AG04450 (cell line): ENCODE measurements around the gene OGFRL1. TPM values are rescaled to one million over a fixed set of nuclear protein-coding genes. Genes with fewer than 3 reads are reported as not detected.

Experiments used
- CTCF ChIA-PET: fragments of 300-600, 350-600 bp; formaldehyde crosslinking; extraction: SDS; loops from one replicate; lab custom pipeline; 2022; ENCODE audit warnings: antibody characterized with exemption, inconsistent platforms; lab: Charles Lee
- POLR2A ChIA-PET: fragments of 350-600 bp; formaldehyde crosslinking; extraction: SDS; loops from one replicate; lab custom pipeline; 2021; ENCODE audit warnings: antibody characterized with exemption, inconsistent platforms; lab: Yijun Ruan, JAX
- DNase-seq: peaks from one replicate; pipeline ENCODE4 v3.0.0-alpha.2; 2011; ENCODE audit warnings: low read depth, low spot score
- H3K27ac ChIP-seq: one replicate; pipeline ENCODE4 v1.5.1; 2012; ENCODE audit warnings: low read depth, low read length, control low read depth
- H3K27me3 ChIP-seq: one replicate; pipeline ENCODE4 v1.6.0; 2012; ENCODE audit warnings: low read length; ENCODE audit not compliant: control insufficient read depth, insufficient read depth
- H3K4me3 ChIP-seq: 2 replicates; pipeline ENCODE4 v1.5.1; 2011; ENCODE audit warnings: mild to moderate bottlenecking, low read depth, low read length, control low read depth
- H3K9me3 ChIP-seq: 2 replicates; pipeline ENCODE4 v1.5.1; 2012; ENCODE audit warnings: low read length; ENCODE audit not compliant: control insufficient read depth, insufficient read depth
- polyA plus RNA-seq: library from polyadenylated mRNA; depleted of rRNA; stranded (reverse); fragments of >200 nt; gene quantifications from 2 replicates; pipeline ENCODE4 v1.2.3, GENCODE V29; 2011
- TF ChIP-seq, protein P1 (sequence below): IDR thresholded peaks from 2 replicates; pipeline ENCODE4 v1.5.1; 2011; ENCODE audit warnings: low read depth, low read length, control low read depth, inconsistent platforms

Gene OGFRL1
- polyA plus RNA-seq, 1 experiment, result 16.6 TPM

DNA sequence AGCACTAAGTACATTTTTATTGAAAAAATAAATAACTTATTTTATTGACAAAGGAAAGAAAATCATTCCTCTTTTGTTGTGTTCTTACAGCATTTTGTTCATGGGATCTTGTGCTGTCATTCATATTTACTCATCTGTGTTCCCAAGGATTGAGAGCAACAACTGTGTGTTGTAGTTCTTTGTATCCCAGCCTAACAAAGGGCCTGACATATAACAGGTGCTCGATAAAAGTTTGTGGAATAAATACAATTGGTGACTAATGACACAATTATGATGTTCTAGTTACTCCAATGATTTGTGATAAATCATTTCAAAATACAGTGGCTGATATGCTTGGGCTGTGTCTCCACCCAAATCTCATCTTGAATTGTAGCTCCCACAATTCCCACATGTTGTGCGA lies 7.9 kb upstream of the OGFRL1 start:
- Histone ChIP-seq H3K9me3 (no peaks in the 10 kb centered on the region), H3K27me3 (no peaks in the 10 kb centered on the region)

GRCh38 chr6:71284785-71285184 lies 3.8 kb upstream of the OGFRL1 start:
- Histone ChIP-seq H3K27me3 (no peaks in the 10 kb centered on the region), H3K4me3 (no peak overlapping the region), H3K27ac (no peak overlapping the region), H3K9me3 (no peaks in the 10 kb centered on the region)
- CTCF ChIA-PET, result no interaction called here
- POLR2A ChIA-PET, result no interaction called here
- TF ChIP-seq, protein P1, sequence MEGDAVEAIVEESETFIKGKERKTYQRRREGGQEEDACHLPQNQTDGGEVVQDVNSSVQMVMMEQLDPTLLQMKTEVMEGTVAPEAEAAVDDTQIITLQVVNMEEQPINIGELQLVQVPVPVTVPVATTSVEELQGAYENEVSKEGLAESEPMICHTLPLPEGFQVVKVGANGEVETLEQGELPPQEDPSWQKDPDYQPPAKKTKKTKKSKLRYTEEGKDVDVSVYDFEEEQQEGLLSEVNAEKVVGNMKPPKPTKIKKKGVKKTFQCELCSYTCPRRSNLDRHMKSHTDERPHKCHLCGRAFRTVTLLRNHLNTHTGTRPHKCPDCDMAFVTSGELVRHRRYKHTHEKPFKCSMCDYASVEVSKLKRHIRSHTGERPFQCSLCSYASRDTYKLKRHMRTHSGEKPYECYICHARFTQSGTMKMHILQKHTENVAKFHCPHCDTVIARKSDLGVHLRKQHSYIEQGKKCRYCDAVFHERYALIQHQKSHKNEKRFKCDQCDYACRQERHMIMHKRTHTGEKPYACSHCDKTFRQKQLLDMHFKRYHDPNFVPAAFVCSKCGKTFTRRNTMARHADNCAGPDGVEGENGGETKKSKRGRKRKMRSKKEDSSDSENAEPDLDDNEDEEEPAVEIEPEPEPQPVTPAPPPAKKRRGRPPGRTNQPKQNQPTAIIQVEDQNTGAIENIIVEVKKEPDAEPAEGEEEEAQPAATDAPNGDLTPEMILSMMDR, result no peak
- no peak for DNase-seq

More for the DNA sequence above, 7.9 kb upstream of the OGFRL1 start:
- no peak overlapping the region for H3K4me3 ChIP-seq
- ChIA-PET CTCF (interaction anchor here (1.1 kb wide), 1 partner anchor 90 kb away, joined by 3 read pairs; no protein-coding TSS in a partner anchor), POLR2A (no interaction called here)
- no peak for DNase-seq
- TF ChIP-seq, protein P1, result no peak
- no peak overlapping the region for H3K27ac ChIP-seq

DNA sequence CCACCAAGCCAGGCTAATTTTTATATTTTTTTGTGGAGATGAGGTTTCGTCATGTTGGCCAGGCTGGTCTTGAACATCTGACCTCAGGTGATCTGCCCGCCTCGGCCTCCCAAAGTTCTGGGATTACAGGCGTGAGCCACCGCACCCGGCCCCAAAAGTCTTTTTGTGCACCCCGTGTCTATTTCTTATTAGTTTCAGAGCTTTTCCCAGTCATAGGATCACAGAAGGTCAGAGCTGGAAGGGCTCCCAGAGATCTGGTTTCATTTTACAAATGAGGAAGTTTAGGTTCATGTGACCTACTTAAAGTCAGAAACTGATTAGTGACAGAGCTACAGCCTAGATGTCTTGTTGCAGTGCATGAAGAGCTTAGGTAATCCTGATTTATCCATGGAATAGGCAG lies 1.6 kb upstream of the OGFRL1 start:
- DNase-seq, result no peak
- Histone ChIP-seq H3K27ac (no peak overlapping the region), H3K4me3 (no peak overlapping the region), H3K9me3 (no peaks in the 10 kb centered on the region), H3K27me3 (no peaks in the 10 kb centered on the region)
- ChIA-PET POLR2A (interaction anchor here (1.7 kb wide), 1 partner anchor 37 kb away, joined by 8 read pairs; no protein-coding TSS in a partner anchor), CTCF (interaction anchor here (1.4 to 3.2 kb wide), 3 partner anchors 93 to 222 kb away, joined by 3 to 30 read pairs (median 20); no protein-coding TSS in a partner anchor)
- TF ChIP-seq, protein P1, result no peak

- DNase-seq, result no peak
- ChIA-PET POLR2A (interaction anchor here (0.6 to 1.7 kb wide), 4 partner anchors 26 to 89 kb away, joined by 3 to 8 read pairs (median 4); no protein-coding TSS in a partner anchor), CTCF (interaction anchor here (0.5 to 3.2 kb wide), 10 partner anchors 8 to 97 kb away, joined by 3 to 30 read pairs (median 4); no protein-coding TSS in a partner anchor)
- H3K27ac ChIP-seq, result no peak overlapping the region
- H3K27me3 ChIP-seq, result no peaks in the 10 kb centered on the region
- TF ChIP-seq, protein P1, result no peak
- no peaks in the 10 kb centered on the region for H3K9me3 ChIP-seq
- peak overlapping the region; percentile 73 for H3K4me3 ChIP-seq
Measured at GRCh38 chr6:71287926-71288227, 734 bp upstream of the OGFRL1 start.

DNA sequence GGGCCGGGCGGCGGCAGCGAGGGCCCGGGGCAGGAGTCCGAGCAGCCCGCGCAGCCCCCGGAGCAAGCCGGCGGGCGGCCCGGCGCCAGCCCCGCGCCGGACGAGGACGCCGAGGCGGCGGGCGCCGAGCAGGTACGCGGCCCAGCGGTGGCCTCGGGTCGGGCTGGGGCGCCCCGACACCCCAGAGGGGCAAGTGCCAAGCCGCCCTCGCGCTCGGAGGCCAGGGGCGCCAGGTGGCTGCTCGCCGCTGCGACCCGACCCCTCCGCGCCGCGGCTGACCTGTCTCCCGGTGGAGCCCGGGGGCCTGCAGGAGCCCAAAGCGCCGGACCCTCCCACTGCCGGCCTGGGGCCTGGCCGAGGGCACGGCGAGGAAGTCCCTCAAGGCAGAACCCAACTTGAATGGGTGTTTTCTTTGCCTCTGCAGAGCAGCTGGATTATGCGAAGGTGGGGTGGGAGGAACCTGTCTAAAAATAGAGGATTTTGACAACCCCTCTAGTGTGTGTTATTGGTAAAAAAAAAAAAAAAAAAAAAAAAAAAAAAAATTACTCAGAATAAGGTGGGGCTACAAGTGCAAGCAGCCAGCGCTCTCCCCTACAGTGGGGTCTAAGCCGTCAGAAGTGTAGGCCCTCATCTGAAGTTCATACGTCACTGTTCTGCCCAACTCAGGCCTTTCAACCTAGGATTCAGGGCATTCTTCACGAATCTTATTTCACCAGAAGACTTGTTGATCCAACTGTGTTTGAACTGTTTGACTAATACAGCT lies 609 bp downstream of the OGFRL1 start:
- H3K4me3 ChIP-seq, result peak overlapping the region; percentile 73
- H3K9me3 ChIP-seq, result no peaks in the 10 kb centered on the region
- ChIA-PET POLR2A (interaction anchor here (0.9 to 1.0 kb wide), 3 partner anchors 10 to 101 kb away, joined by 3 to 4 read pairs (median 3); no protein-coding TSS in a partner anchor), CTCF (interaction anchor here (0.5 to 3.2 kb wide), 8 partner anchors 9 to 98 kb away, joined by 3 to 30 read pairs (median 4); no protein-coding TSS in a partner anchor)
- H3K27me3 ChIP-seq, result no peaks in the 10 kb centered on the region
- H3K27ac ChIP-seq, result no peak overlapping the region
- no peak for DNase-seq
- TF ChIP-seq, protein P1, result no peak
